K562 treated with DMSO at 1 percent for 48 hours (cell line): ENCODE data around the gene IRF8. TPM values are rescaled to one million over a fixed set of nuclear protein-coding genes. Genes with fewer than 3 reads are reported as not detected.

Experiments
- total RNA-seq: library from RNA; unstranded; fragments of 300-600 nt; gene quantifications from 2 replicates; pipeline ENCODE4 v1.2.3, GENCODE V29; 2022; ENCODE audit warnings: low replicate concordance; ENCODE audit errors: extremely low read depth

IRF8 gene
- total RNA-seq: not detected in 2 replicates

GRCh38 chr16:85898521-85899442 lies at the start of gene IRF8:
Gene IRF8 (plus strand): TSS chr16:85899162. CDS start chr16:85903016, 3,854 bp downstream.

Other genes starting within 250 kb of the IRF8 start
- gene GINS2, start 210.2 kb upstream of the IRF8 start, total RNA-seq: 142 TPM in 1 of 2 replicates, not detected in the other
- not detected in 2 replicates for gene C16orf74, start 148.1 kb upstream of the IRF8 start, total RNA-seq
- not detected in 2 replicates for gene EMC8, start 99.6 kb upstream of the IRF8 start, total RNA-seq
- gene COX4I1, start 99.5 kb upstream of the IRF8 start, total RNA-seq: 1,862 and 3,979 TPM in 2 replicates